IgD-negative memory B cell (primary cell): ENCODE results near the gene COX6B1. TPM values are rescaled to one million over a fixed set of nuclear protein-coding genes. Genes with fewer than 3 reads are reported as not detected.
A peak's percentile ranks its signal among the peaks of the same experiment; 100 is the strongest.

Experiments
- H3K27ac Mint-ChIP-seq, 3 donors: one replicate each; pipeline ENCODE4 v1.8.0; 2020 to 2022; ENCODE audit warnings: mild to moderate bottlenecking in 3 of 3, mixed read lengths in 3 of 3, moderate library complexity in 1 of 3
- H3K27me3 Mint-ChIP-seq: one replicate; pipeline ENCODE4 v1.8.0; 2021; ENCODE audit warnings: mixed read lengths
- H3K36me3 Mint-ChIP-seq: one replicate; pipeline ENCODE4 v1.8.0; 2020; ENCODE audit warnings: mild to moderate bottlenecking, mixed read lengths
- H3K4me1 Mint-ChIP-seq, 3 donors: one replicate each; pipeline ENCODE4 v1.8.0; 2020 to 2022; ENCODE audit warnings: mixed read lengths in 3 of 3, mild to moderate bottlenecking in 1 of 3
- H3K4me3 Mint-ChIP-seq, 4 donors: one replicate each; pipeline ENCODE4 v1.8.0; 2020 to 2022; ENCODE audit warnings: mild to moderate bottlenecking in 4 of 4, mixed read lengths in 4 of 4, moderate library complexity in 3 of 4
- H3K9me3 Mint-ChIP-seq, 3 donors: one replicate each; pipeline ENCODE4 v1.8.0; 2020 to 2021; ENCODE audit warnings: mixed read lengths in 3 of 3, mild to moderate bottlenecking in 1 of 3
- polyA plus RNA-seq: library from polyadenylated mRNA; unstranded; fragments of 300-500 nt; fragmentation: Illumina TruSeq; gene quantifications from one replicate; pipeline ENCODE4 v1.2.3, GENCODE V29; 2021

COX6B1 gene
- polyA plus RNA-seq, 1 donor from 2014 or later = 814 TPM

DNA sequence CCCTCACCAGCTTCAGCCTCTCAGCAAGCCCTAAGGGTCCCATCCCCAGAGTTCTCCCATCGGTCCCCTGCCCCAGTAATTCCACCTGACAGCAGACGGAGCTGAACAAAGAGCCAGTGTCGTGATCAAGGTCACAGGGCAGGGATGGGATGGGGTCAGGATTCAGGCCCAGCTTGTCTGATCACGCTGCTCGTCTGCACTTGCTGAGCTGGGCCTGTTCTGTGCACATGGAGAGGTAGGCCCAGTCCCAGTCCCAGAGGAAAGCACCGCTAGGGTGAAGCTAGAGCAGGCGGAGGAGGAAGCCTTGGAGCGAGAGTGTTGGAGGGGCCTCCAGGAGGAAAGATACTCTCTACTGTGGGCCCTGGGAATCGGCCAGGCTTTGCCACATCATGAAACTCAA is 26.4 kb upstream of the COX6B1 start:
- Mint-ChIP-seq H3K4me1 (no peaks in the 10 kb centered on the region), H3K9me3 (no peaks in the 10 kb centered on the region), H3K4me3 (peak overlapping the region in 1 of 4 donors; percentile 32), H3K36me3 (peaks cover 2% of the 10 kb centered on the region), H3K27ac (peak overlapping the region in 1 of 3 donors; percentile 14), H3K27me3 (no peaks in the 10 kb centered on the region)

DNA sequence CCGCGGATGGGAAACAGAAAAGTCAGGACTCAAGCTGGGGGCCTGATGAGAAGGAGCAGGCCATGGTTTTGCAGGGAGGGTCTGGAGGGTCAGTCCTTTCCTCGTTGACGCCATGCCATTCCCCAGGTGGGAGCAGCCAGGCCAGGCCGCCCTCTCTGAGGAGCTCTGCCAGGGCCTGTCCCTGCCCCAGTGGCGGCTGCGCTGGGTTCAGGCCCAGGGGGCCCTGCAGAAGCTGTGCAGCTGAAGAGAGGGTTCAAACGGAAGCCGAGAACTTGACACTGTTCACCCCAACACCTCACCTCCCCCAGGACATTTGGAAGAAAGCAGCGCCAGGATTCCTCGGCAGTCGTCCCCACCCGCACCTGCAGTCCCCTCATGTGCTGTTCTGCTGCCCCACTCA is 25.4 kb upstream of the COX6B1 start:
- H3K4me3 Mint-ChIP-seq = peak overlapping the region in 1 of 4 donors; percentile 16

GRCh38 chr19:35623327-35624010 is 24.7 kb upstream of the COX6B1 start:
- H3K4me1 Mint-ChIP-seq = peaks cover under 1 to 4% (median 4%) of the 10 kb centered on the region in 3 donors
- H3K36me3 Mint-ChIP-seq = peaks cover 2% of the 10 kb centered on the region
- no peaks in the 10 kb centered on the region for H3K27me3 Mint-ChIP-seq

More for the DNA sequence above, 25.4 kb upstream of the COX6B1 start:
- Mint-ChIP-seq H3K9me3 (no peaks in the 10 kb centered on the region), H3K4me1 (no peaks in the 10 kb centered on the region), H3K27ac (peak overlapping the region in 1 of 3 donors; percentile 84), H3K27me3 (no peaks in the 10 kb centered on the region), H3K36me3 (peaks cover 2% of the 10 kb centered on the region)

DNA sequence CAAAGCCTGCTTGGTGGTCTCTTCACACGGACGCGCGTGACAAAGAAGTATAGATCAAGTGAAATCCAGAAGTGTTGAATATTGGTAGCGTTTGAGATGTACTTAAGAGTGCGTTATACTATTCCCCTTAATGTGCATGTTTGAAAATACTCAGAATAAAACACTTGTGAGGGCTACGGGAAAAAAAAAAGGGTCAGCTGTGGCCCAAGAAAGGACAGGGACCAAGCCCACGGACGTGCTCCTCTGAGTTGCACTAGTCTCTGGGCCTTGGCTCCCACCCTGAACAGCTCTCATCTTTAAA is 19.9 kb upstream of the COX6B1 start:
- H3K4me1 Mint-ChIP-seq = peaks cover 10 to 12% (median 12%) of the 10 kb centered on the region in 3 donors
- H3K27ac Mint-ChIP-seq = peak overlapping the region; percentile 84 to 100 (median 96)
- H3K9me3 Mint-ChIP-seq = no peaks in the 10 kb centered on the region
- no peaks in the 10 kb centered on the region for H3K36me3 Mint-ChIP-seq
- H3K27me3 Mint-ChIP-seq = peaks cover 1% of the 10 kb centered on the region
- H3K4me3 Mint-ChIP-seq = peak overlapping the region; percentile 88 to 100 (median 96)

More at GRCh38 chr19:35623327-35624010, 24.7 kb upstream of the COX6B1 start:
- Mint-ChIP-seq H3K9me3 (no peaks in the 10 kb centered on the region), H3K27ac (no peak overlapping the region), H3K4me3 (peak overlapping the region in 1 of 4 donors; percentile 16)

GRCh38 chr19:35628565-35629331 is 19.4 kb upstream of the COX6B1 start, which contains the start of gene RBM42:
Gene RBM42, plus strand, starts transcription at chr19:35629036. Its CDS starts 118 bp downstream, at chr19:35629154.
- no peaks in the 10 kb centered on the region for H3K36me3 Mint-ChIP-seq
- H3K9me3 Mint-ChIP-seq = no peaks in the 10 kb centered on the region
- H3K4me1 Mint-ChIP-seq = peaks cover 10 to 12% (median 12%) of the 10 kb centered on the region in 3 donors
- H3K27ac Mint-ChIP-seq = peak within 1 kb of the TSS; percentile 84 to 100 (median 96)
- peaks cover 1% of the 10 kb centered on the region for H3K27me3 Mint-ChIP-seq
- H3K4me3 Mint-ChIP-seq = peak within 1 kb of the TSS; percentile 88 to 100 (median 96)

DNA sequence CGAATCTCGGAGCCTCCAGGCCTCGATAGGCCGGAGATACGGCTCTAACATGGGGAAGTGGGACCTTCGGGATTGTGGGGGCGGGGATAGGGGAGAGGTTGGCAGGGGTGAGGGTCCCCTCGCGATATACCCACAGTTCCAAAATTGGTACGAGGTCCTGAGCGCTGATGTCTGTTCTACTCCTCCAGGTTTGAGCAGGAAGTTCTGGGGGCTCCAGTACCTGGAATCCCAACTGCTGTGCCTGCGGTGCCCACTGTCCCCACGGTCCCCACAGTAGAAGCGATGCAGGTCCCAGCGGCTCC is 18.8 kb upstream of the COX6B1 start:
- Mint-ChIP-seq H3K4me3 (peak overlapping the region; percentile 88 to 100 (median 96)), H3K36me3 (no peaks in the 10 kb centered on the region), H3K27me3 (peaks cover 1% of the 10 kb centered on the region), H3K27ac (peak overlapping the region; percentile 84 to 100 (median 96)), H3K9me3 (no peaks in the 10 kb centered on the region), H3K4me1 (peaks cover 10 to 12% (median 12%) of the 10 kb centered on the region in 3 donors)

GRCh38 chr19:35633727-35634440 is 14.2 kb upstream of the COX6B1 start:
- no peak overlapping the region for H3K27ac Mint-ChIP-seq
- H3K4me1 Mint-ChIP-seq = peaks cover 5 to 6% (median 5%) of the 10 kb centered on the region in 3 donors
- H3K27me3 Mint-ChIP-seq = peaks cover under 1% of the 10 kb centered on the region
- no peak overlapping the region for H3K4me3 Mint-ChIP-seq
- H3K9me3 Mint-ChIP-seq = no peaks in the 10 kb centered on the region
- peaks cover 2% of the 10 kb centered on the region for H3K36me3 Mint-ChIP-seq

DNA sequence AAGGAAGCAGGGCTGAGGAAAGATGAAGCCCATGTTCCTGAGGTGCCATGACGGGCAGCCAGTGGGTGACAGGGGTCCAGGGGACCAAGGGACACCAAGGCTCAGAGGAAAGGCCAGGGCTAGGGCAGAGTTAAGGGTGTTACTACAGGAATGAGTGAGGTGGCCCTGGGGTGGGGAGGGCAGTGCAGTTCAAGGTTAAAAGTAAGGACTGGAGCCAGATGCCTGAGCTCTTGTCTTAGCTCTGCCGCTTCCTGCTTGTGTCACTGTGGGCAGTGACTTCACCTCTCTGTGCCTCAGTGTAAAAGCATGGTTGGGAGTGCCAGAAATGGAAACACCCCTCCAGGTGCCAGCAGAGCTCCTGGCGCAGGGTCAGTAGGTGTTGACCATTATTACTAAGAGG is 11.5 kb upstream of the COX6B1 start:
- no peaks in the 10 kb centered on the region for H3K9me3 Mint-ChIP-seq
- peaks cover 2% of the 10 kb centered on the region for H3K36me3 Mint-ChIP-seq
- peaks cover 1 to 6% (median 4%) of the 10 kb centered on the region in 3 donors for H3K4me1 Mint-ChIP-seq
- no peak overlapping the region for H3K27ac Mint-ChIP-seq
- peak overlapping the region in 1 of 4 donors; percentile 17 for H3K4me3 Mint-ChIP-seq
- H3K27me3 Mint-ChIP-seq = no peaks in the 10 kb centered on the region

DNA sequence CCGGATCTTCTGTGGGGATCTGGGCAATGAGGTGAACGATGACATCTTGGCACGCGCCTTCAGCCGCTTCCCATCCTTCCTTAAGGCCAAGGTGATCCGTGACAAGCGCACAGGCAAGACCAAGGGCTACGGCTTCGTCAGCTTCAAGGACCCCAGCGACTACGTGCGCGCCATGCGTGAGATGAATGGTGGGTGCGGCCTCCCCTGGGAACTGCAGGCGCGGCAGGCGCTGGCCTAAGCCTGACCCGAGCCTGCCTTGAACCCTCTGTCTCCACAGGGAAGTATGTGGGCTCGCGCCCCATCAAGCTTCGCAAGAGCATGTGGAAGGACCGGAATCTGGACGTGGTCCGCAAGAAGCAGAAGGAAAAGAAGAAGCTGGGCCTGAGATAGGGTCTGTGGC is 11.0 kb upstream of the COX6B1 start:
- Mint-ChIP-seq H3K4me3 (peak overlapping the region in 1 of 4 donors; percentile 17), H3K4me1 (peaks cover 1 to 6% (median 2%) of the 10 kb centered on the region in 3 donors), H3K36me3 (peaks cover 2% of the 10 kb centered on the region), H3K27me3 (no peaks in the 10 kb centered on the region), H3K9me3 (no peaks in the 10 kb centered on the region), H3K27ac (no peak overlapping the region)

- H3K4me1 Mint-ChIP-seq = peaks cover 0 to 6% (median 1%) of the 10 kb centered on the region in 3 donors
- peak overlapping the region in 2 of 3 donors; percentile 16 to 77 for H3K27ac Mint-ChIP-seq
- H3K27me3 Mint-ChIP-seq = no peaks in the 10 kb centered on the region
- peak overlapping the region in 1 of 4 donors; percentile 60 for H3K4me3 Mint-ChIP-seq
- H3K36me3 Mint-ChIP-seq = peaks cover 2% of the 10 kb centered on the region
- no peaks in the 10 kb centered on the region for H3K9me3 Mint-ChIP-seq
These were observed 8.8 kb upstream of the COX6B1 start for GRCh38 chr19:35639321-35639639.

DNA sequence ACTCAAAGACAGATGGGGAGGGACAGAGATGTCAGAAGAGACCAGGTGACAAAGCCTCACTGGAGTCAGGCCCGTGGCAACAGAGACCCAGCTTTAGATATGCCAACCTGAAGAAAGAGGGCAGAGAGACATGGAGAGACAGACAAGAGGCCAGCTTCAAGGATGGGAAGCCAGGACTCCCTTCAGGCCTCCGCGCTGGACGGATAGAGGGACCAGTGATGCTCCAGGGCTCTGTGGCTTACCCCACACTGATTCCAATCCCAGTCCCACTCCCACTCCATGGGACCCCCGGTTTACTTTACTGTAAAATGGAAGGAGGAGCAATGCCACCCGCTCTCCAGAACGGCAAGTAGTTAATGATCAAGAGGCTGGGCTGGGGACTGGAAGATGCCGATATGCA is 8.3 kb upstream of the COX6B1 start:
- Mint-ChIP-seq H3K4me1 (peaks cover 0 to 6% (median 1%) of the 10 kb centered on the region in 3 donors), H3K9me3 (no peaks in the 10 kb centered on the region), H3K27me3 (no peaks in the 10 kb centered on the region), H3K4me3 (peak overlapping the region in 2 of 4 donors; percentile 21 to 60), H3K36me3 (peaks cover 2% of the 10 kb centered on the region), H3K27ac (peak overlapping the region in 1 of 3 donors; percentile 77)

DNA sequence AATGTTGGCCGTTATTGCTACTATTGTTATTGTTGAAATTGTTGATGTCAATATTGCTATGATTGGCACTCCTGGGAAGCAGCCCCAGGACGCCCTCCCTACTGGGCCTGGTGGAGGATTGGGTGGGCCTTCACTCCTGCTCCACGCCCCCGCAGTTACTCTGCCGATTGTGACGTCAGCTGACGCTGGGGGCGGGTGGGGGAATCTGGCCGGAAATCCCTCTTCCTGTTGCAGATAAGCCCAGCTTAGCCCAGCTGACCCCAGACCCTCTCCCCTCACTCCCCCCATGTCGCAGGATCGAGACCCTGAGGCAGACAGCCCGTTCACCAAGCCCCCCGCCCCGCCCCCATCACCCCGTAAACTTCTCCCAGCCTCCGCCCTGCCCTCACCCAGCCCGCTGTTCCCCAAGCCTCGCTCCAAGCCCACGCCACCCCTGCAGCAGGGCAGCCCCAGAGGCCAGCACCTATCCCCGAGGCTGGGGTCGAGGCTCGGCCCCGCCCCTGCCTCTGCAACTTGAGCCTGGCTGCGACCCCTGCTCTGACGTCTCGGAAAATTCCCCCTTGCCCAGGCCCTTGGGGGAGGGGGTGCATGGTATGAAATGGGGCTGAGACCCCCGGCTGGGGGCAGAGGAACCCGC is 6.5 kb upstream of the COX6B1 start, which contains the start of gene ETV2:
TSS of gene ETV2 (plus strand) at position 231 of the 637 bp plus-strand sequence. CDS start 716 bp downstream, outside the sequence.
- Mint-ChIP-seq H3K27me3 (no peaks in the 10 kb centered on the region), H3K4me3 (peak within 1 kb of the TSS; percentile 52 to 95 (median 74)), H3K4me1 (peaks cover 7 to 11% (median 7%) of the 10 kb centered on the region in 3 donors), H3K9me3 (no peaks in the 10 kb centered on the region), H3K27ac (peak within 1 kb of the TSS in 2 of 3 donors; percentile 27 to 59), H3K36me3 (peaks cover 2% of the 10 kb centered on the region)

- Mint-ChIP-seq H3K9me3 (no peaks in the 10 kb centered on the region), H3K27ac (peak overlapping the region in 1 of 3 donors; percentile 59), H3K4me3 (peak overlapping the region; percentile 14 to 95 (median 55)), H3K4me1 (peaks cover 7 to 11% (median 8%) of the 10 kb centered on the region in 3 donors), H3K27me3 (no peaks in the 10 kb centered on the region), H3K36me3 (peaks cover 2% of the 10 kb centered on the region)
These were observed 5.8 kb upstream of the COX6B1 start for GRCh38 chr19:35642312-35642711.

GRCh38 chr19:35642798-35643254 is 5.3 kb upstream of the COX6B1 start:
- Mint-ChIP-seq H3K36me3 (peaks cover 2% of the 10 kb centered on the region), H3K4me3 (peak overlapping the region; percentile 85 to 95 (median 90)), H3K27me3 (no peaks in the 10 kb centered on the region), H3K9me3 (no peaks in the 10 kb centered on the region), H3K4me1 (peaks cover 7 to 11% (median 9%) of the 10 kb centered on the region in 3 donors), H3K27ac (peak overlapping the region in 1 of 3 donors; percentile 59)
